Neural cell (in vitro differentiated cells): ENCODE measurements around the gene DNAJC21. TPM values are rescaled to one million over a fixed set of nuclear protein-coding genes. Genes with fewer than 3 reads are reported as not detected.

Experiments
- H2AFZ ChIP-seq: fragments of 200-600, 300-800 bp; sonication (generic), shearing (Covaris generic); 2 replicates; pipeline ENCODE4 v1.6.0; 2014; ENCODE audit warnings: low read depth, mild to moderate bottlenecking, antibody characterized with exemption, low read length, moderate library complexity
- H3F3A ChIP-seq: fragments of 200-600 bp; shearing (Covaris generic); 2 replicates; pipeline ENCODE4 v1.6.1; 2016; ENCODE audit warnings: mild to moderate bottlenecking, moderate library complexity, mixed read lengths, antibody characterized with exemption, low read length; ENCODE audit not compliant: insufficient read depth, poor library complexity, severe bottlenecking
- H3K27ac ChIP-seq: fragments of 200-600, 300-800 bp; sonication (generic), shearing (Covaris generic); 2 replicates; pipeline ENCODE4 v1.5.1; 2014; ENCODE audit warnings: mild to moderate bottlenecking, low read length, moderate library complexity
- H3K27me3 ChIP-seq: fragments of 300-800, 200-600 bp; sonication (generic), shearing (Covaris generic); 2 replicates; pipeline ENCODE4 v1.6.0; 2014; ENCODE audit warnings: mild to moderate bottlenecking, low read depth, low read length, moderate library complexity; ENCODE audit not compliant: insufficient read depth
- H3K36me3 ChIP-seq: fragments of 300-800, 200-600 bp; sonication (generic), shearing (Covaris generic); 2 replicates; pipeline ENCODE4 v1.5.1; 2014; ENCODE audit warnings: mild to moderate bottlenecking, antibody characterized with exemption, low read length, moderate library complexity; ENCODE audit not compliant: insufficient read depth
- H3K4me2 ChIP-seq: fragments of 300-800, 200-600 bp; sonication (generic), shearing (Covaris generic); 2 replicates; pipeline ENCODE4 v1.6.0; 2014; ENCODE audit warnings: mild to moderate bottlenecking, low read length
- H3K4me3 ChIP-seq: fragments of 300-800, 200-600 bp; sonication (generic), shearing (Covaris generic); 2 replicates; pipeline ENCODE4 v1.5.1; 2014; ENCODE audit warnings: mild to moderate bottlenecking, low read length, moderate library complexity
- H3K79me2 ChIP-seq: fragments of 200-600 bp; shearing (Covaris generic); replicated peaks from 2 replicates; pipeline ENCODE4 v1.6.0; 2014; ENCODE audit warnings: mild to moderate bottlenecking, low read length, moderate library complexity; ENCODE audit not compliant: insufficient read depth
- H3K9ac ChIP-seq: fragments of 300-800, 200-600 bp; sonication (generic), shearing (Covaris generic); 2 replicates; pipeline ENCODE4 v1.6.1; 2016; ENCODE audit warnings: mild to moderate bottlenecking, low read length, mixed read lengths
- H3K9me2 ChIP-seq: fragments of 200-600 bp; shearing (Covaris generic); 2 replicates; pipeline ENCODE4 v1.6.1; 2016; ENCODE audit warnings: mild to moderate bottlenecking, low read length, mixed read lengths; ENCODE audit not compliant: insufficient read depth
- H3K9me3 ChIP-seq: fragments of 200-600, 300-800 bp; sonication (generic), shearing (Covaris generic); 2 replicates; pipeline ENCODE4 v1.6.1; 2016; ENCODE audit warnings: mild to moderate bottlenecking, mixed run types, low read length, moderate library complexity, mixed read lengths
- H4K20me1 ChIP-seq: fragments of 200-600 bp; shearing (Covaris generic); 2 replicates; pipeline ENCODE4 v1.6.1; 2016; ENCODE audit warnings: mild to moderate bottlenecking, mixed run types; ENCODE audit not compliant: insufficient read depth
- CTCF ChIP-seq: fragments of 450-650 bp; IDR thresholded peaks from 2 replicates; pipeline ENCODE4 v1.5.1; 2014; ENCODE audit warnings: antibody characterized with exemption, mild to moderate bottlenecking, moderate library complexity; ENCODE audit not compliant: poor library complexity, severe bottlenecking
- EP300 ChIP-seq: fragments of 450-650 bp; conservative IDR thresholded peaks from 2 replicates; pipeline ENCODE4 v1.6.1; 2014; ENCODE audit warnings: antibody characterized with exemption, mild to moderate bottlenecking, moderate library complexity; ENCODE audit not compliant: poor library complexity, severe bottlenecking
- EZH2 ChIP-seq: fragments of 200-600, 300-800 bp; shearing (Covaris generic), sonication (generic); IDR thresholded peaks from 2 replicates; pipeline ENCODE4 v1.6.1; 2014; ENCODE audit warnings: antibody characterized with exemption, low read length, borderline replicate concordance, mild to moderate bottlenecking; ENCODE audit not compliant: insufficient read depth, poor library complexity, severe bottlenecking
- MXI1 ChIP-seq: fragments of 450-650 bp; conservative IDR thresholded peaks from 2 replicates; pipeline ENCODE4 v1.6.1; 2014; ENCODE audit warnings: antibody characterized with exemption, mild to moderate bottlenecking; ENCODE audit not compliant: poor library complexity, severe bottlenecking
- POLR2AphosphoS5 ChIP-seq: IDR thresholded peaks from 2 replicates; pipeline ENCODE4 v1.6.1; 2012
- RAD21 ChIP-seq: fragments of 450-650 bp; conservative IDR thresholded peaks from 2 replicates; pipeline ENCODE4 v1.6.1; 2014; ENCODE audit warnings: antibody characterized with exemption, mild to moderate bottlenecking, moderate library complexity
- REST ChIP-seq: IDR thresholded peaks from 2 replicates; pipeline ENCODE4 v1.6.1; 2012; ENCODE audit warnings: borderline replicate concordance
- SMC3 ChIP-seq: fragments of 450-650 bp; conservative IDR thresholded peaks from 2 replicates; pipeline ENCODE4 v1.6.1; 2014; ENCODE audit warnings: antibody characterized with exemption, mild to moderate bottlenecking, moderate library complexity; ENCODE audit not compliant: poor library complexity
- TAF1 ChIP-seq: IDR thresholded peaks from 2 replicates; pipeline ENCODE4 v1.6.1; 2012; ENCODE audit warnings: low read depth
- polyA plus RNA-seq: library from polyadenylated mRNA; depleted of rRNA; stranded (reverse); fragments of >200 nt; gene quantifications from 2 replicates; pipeline ENCODE4 v1.2.3, GENCODE V29; 2014

The DNAJC21 gene
- polyA plus RNA-seq, 1 donor from 2014 or later, result 14.9 TPM

GRCh38 chr5:34998058-34998789 is 68.9 kb downstream of the DNAJC21 start:
- Histone ChIP-seq H3F3A (no peaks in the 10 kb centered on the region), H3K36me3 (no peaks in the 10 kb centered on the region), H3K4me2 (no peak overlapping the region), H3K4me3 (no peak overlapping the region), H3K9ac (no peak overlapping the region), H3K9me2 (no peaks in the 10 kb centered on the region), H3K79me2 (no peaks in the 10 kb centered on the region), H3K27me3 (no peaks in the 10 kb centered on the region), H4K20me1 (no peaks in the 10 kb centered on the region), H2AFZ (no peak overlapping the region), H3K9me3 (no peaks in the 10 kb centered on the region), H3K27ac (no peak overlapping the region)
- TF ChIP-seq REST (no peak), SMC3 (no peak), RAD21 (no peak), POLR2AphosphoS5 (no peak)

GRCh38 chr5:35001842-35002241 is 72.5 kb downstream of the DNAJC21 start:
- H2AFZ ChIP-seq, result no peak overlapping the region
- no peaks in the 10 kb centered on the region for H3K27me3 ChIP-seq
- no peak overlapping the region for H3K4me3 ChIP-seq
- H3K27ac ChIP-seq, result no peak overlapping the region
- H3K36me3 ChIP-seq, result no peaks in the 10 kb centered on the region
- H3K79me2 ChIP-seq, result no peaks in the 10 kb centered on the region
- H3K9me2 ChIP-seq, result no peaks in the 10 kb centered on the region
- H3K9ac ChIP-seq, result no peak overlapping the region
- H4K20me1 ChIP-seq, result no peaks in the 10 kb centered on the region
- H3F3A ChIP-seq, result no peaks in the 10 kb centered on the region
- no peak overlapping the region for H3K4me2 ChIP-seq
- no peak for TF ChIP-seq EZH2
- no peak for TF ChIP-seq RAD21
- no peak for TF ChIP-seq REST
- TF ChIP-seq SMC3, result no peak
- no peak for TF ChIP-seq MXI1
- no peak for TF ChIP-seq TAF1
- TF ChIP-seq POLR2AphosphoS5, result no peak
- no peak for TF ChIP-seq EP300
- TF ChIP-seq CTCF, result no peak
- H3K9me3 ChIP-seq, result no peaks in the 10 kb centered on the region
